DND-41 (cell line): Measurements from ENCODE around the gene PTPRD.

Source experiments
- ATAC-seq: fragments of 200-7000 bp; cut with Tn5 transposase; 3 replicates; pipeline ENCODE4 v1.9.1; 2021; ENCODE audit warnings: low read depth; ENCODE audit not compliant: insufficient read depth
- DNase-seq: peaks from one replicate; pipeline ENCODE4 v3.0.0-alpha.2; 2020
- H2AFZ ChIP-seq: 2 replicates; pipeline ENCODE4 v1.6.0; 2012; ENCODE audit warnings: low read depth, low read length
- H3K27ac ChIP-seq: 2 replicates; pipeline ENCODE4 v1.5.1; 2012; ENCODE audit warnings: low read length, inconsistent platforms
- H3K27me3 ChIP-seq: fragments of 200-600 bp; sonication (generic); 2 replicates; pipeline ENCODE4 v1.6.0; 2012; ENCODE audit warnings: low read length, mild to moderate bottlenecking, inconsistent platforms; ENCODE audit not compliant: insufficient read depth, poor library complexity
- H3K36me3 ChIP-seq: 2 replicates; pipeline ENCODE4 v1.5.1; 2012; ENCODE audit warnings: low read length, inconsistent platforms; ENCODE audit not compliant: insufficient read depth
- H3K4me1 ChIP-seq: 2 replicates; pipeline ENCODE4 v1.5.1; 2012; ENCODE audit warnings: mild to moderate bottlenecking, low read length; ENCODE audit not compliant: insufficient read depth
- H3K4me2 ChIP-seq: 2 replicates; pipeline ENCODE4 v1.6.0; 2012; ENCODE audit warnings: mild to moderate bottlenecking, moderate library complexity, low read length, inconsistent platforms; ENCODE audit not compliant: insufficient read depth
- H3K4me3 ChIP-seq, 2 experiments: fragments of 200-600 bp in 1 of 2; shearing (Covaris generic) in 1 of 2; 2 replicates each; pipeline ENCODE4 v1.5.1; 2012 to 2016; ENCODE audit warnings: inconsistent platforms in 2 of 2, low read length in 2 of 2, mild to moderate bottlenecking in 2 of 2, low read depth in 1 of 2, moderate library complexity in 1 of 2
- H3K79me2 ChIP-seq: 2 replicates; pipeline ENCODE4 v1.6.0; 2012; ENCODE audit warnings: low read length, inconsistent platforms; ENCODE audit not compliant: insufficient read depth
- H3K9ac ChIP-seq: 2 replicates; pipeline ENCODE4 v1.6.0; 2012; ENCODE audit warnings: low read depth, mild to moderate bottlenecking, inconsistent platforms, low read length, moderate library complexity
- H3K9me3 ChIP-seq: 2 replicates; pipeline ENCODE4 v1.5.1; 2012; ENCODE audit warnings: low read length, moderate library complexity, mild to moderate bottlenecking, inconsistent platforms; ENCODE audit not compliant: insufficient read depth, severe bottlenecking
- H4K20me1 ChIP-seq: 2 replicates; pipeline ENCODE4 v1.6.0; 2012; ENCODE audit warnings: low read length; ENCODE audit not compliant: insufficient read depth
- EZH2 ChIP-seq: IDR thresholded peaks from 3 replicates; pipeline ENCODE4 v1.6.1; 2012; ENCODE audit warnings: borderline replicate concordance, low read depth, mild to moderate bottlenecking, moderate library complexity, low read length, inconsistent platforms; ENCODE audit not compliant: severe bottlenecking
- TF ChIP-seq, protein P1 (sequence below): IDR thresholded peaks from 2 replicates; pipeline ENCODE4 v1.5.1; 2012; ENCODE audit warnings: borderline replicate concordance, low read length, moderate library complexity, mild to moderate bottlenecking; ENCODE audit not compliant: poor library complexity, severe bottlenecking; ENCODE audit errors: extremely low read depth

The PTPRD gene

GRCh38 chr9:8394341-8394740, 2218.5 kb downstream of the PTPRD start:
- Histone ChIP-seq H3K36me3 (no peaks in the 10 kb centered on the region), H3K79me2 (no peaks in the 10 kb centered on the region), H4K20me1 (no peaks in the 10 kb centered on the region), H3K4me2 (no peak overlapping the region), H3K27ac (no peak overlapping the region), H3K9ac (no peak overlapping the region), H3K4me1 (no peaks in the 10 kb centered on the region), H2AFZ (no peak overlapping the region), H3K9me3 (no peaks in the 10 kb centered on the region), H3K27me3 (no peaks in the 10 kb centered on the region), H3K4me3 (no peak overlapping the region)
- TF ChIP-seq EZH2: no peak
- no peak for ATAC-seq
- no peak for DNase-seq

GRCh38 chr9:8392866-8393265, 2219.9 kb downstream of the PTPRD start:
- no peaks in the 10 kb centered on the region for H3K36me3 ChIP-seq
- H3K4me3 ChIP-seq: no peak overlapping the region
- DNase-seq: no peak
- no peaks in the 10 kb centered on the region for H3K79me2 ChIP-seq
- TF ChIP-seq, protein P1, sequence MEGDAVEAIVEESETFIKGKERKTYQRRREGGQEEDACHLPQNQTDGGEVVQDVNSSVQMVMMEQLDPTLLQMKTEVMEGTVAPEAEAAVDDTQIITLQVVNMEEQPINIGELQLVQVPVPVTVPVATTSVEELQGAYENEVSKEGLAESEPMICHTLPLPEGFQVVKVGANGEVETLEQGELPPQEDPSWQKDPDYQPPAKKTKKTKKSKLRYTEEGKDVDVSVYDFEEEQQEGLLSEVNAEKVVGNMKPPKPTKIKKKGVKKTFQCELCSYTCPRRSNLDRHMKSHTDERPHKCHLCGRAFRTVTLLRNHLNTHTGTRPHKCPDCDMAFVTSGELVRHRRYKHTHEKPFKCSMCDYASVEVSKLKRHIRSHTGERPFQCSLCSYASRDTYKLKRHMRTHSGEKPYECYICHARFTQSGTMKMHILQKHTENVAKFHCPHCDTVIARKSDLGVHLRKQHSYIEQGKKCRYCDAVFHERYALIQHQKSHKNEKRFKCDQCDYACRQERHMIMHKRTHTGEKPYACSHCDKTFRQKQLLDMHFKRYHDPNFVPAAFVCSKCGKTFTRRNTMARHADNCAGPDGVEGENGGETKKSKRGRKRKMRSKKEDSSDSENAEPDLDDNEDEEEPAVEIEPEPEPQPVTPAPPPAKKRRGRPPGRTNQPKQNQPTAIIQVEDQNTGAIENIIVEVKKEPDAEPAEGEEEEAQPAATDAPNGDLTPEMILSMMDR: no peak
- no peak for TF ChIP-seq EZH2
- no peak for ATAC-seq
- H3K4me2 ChIP-seq: no peak overlapping the region
- no peaks in the 10 kb centered on the region for H4K20me1 ChIP-seq
- H3K4me1 ChIP-seq: peaks cover 10% of the 10 kb centered on the region
- no peaks in the 10 kb centered on the region for H3K9me3 ChIP-seq
- no peak overlapping the region for H3K9ac ChIP-seq
- no peaks in the 10 kb centered on the region for H3K27me3 ChIP-seq
- no peak overlapping the region for H2AFZ ChIP-seq
- no peak overlapping the region for H3K27ac ChIP-seq

DNA sequence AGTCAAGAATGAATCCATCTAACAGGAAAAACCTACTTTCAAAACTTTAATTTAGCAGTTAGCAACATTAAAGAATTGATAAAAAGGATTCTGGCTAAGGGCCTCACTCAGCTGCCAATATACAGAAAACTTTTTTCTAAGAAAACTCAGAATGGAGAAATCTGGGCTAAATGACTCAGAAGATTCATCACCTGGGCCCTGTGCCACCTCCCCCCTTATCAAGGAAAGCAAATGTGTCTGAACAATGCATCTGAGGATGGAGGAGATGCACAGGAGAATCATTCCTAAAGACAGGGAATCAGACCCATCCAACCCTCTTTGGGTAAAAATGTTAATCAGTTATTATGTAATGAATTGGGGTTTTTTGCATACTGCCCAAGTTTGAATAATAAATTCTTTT, 2221.2 kb downstream of the PTPRD start:
- Histone ChIP-seq H3K27ac (no peak overlapping the region), H3K27me3 (no peaks in the 10 kb centered on the region), H4K20me1 (no peaks in the 10 kb centered on the region), H3K9ac (no peak overlapping the region), H2AFZ (no peak overlapping the region), H3K36me3 (no peaks in the 10 kb centered on the region), H3K79me2 (no peaks in the 10 kb centered on the region), H3K4me2 (no peak overlapping the region), H3K4me3 (no peak overlapping the region), H3K4me1 (peaks cover 11% of the 10 kb centered on the region), H3K9me3 (no peaks in the 10 kb centered on the region)
- no peak for ATAC-seq
- TF ChIP-seq EZH2: no peak
- TF ChIP-seq, protein P1: no peak
- no peak for DNase-seq

DNA sequence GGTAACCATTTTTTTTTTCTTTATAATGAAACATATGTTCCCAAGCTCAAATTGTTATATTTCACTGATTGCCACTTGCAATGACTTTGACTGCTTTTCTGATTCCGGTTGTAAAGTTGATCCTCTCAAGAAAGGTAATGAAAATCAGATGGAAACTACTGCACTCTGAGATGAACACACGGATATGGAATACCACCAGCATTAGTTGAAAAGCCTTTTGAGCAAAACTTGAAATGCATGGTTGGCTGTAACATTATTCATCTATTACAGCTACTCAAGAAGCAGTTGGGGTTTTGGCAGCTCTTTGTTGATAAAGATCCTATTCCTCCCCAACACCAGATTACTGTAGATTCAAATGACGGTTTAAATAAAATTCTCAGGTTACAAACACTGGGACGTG, 2221.7 kb downstream of the PTPRD start:
- Histone ChIP-seq H3K27me3 (no peaks in the 10 kb centered on the region), H3K36me3 (no peaks in the 10 kb centered on the region), H3K27ac (no peak overlapping the region), H3K79me2 (no peaks in the 10 kb centered on the region), H4K20me1 (no peaks in the 10 kb centered on the region), H2AFZ (no peak overlapping the region), H3K4me3 (no peak overlapping the region), H3K4me2 (no peak overlapping the region), H3K9me3 (no peaks in the 10 kb centered on the region), H3K9ac (no peak overlapping the region), H3K4me1 (peaks cover 11% of the 10 kb centered on the region)
- no peak for TF ChIP-seq EZH2
- TF ChIP-seq, protein P1: no peak
- DNase-seq (no peak), ATAC-seq (no peak)
